ENCODE measurements around the gene KCNH1. TPM values are rescaled to one million over a fixed set of nuclear protein-coding genes. Genes with fewer than 3 reads are reported as not detected.
"Not testable (repeated sequence)": the region's sequence is repeated elsewhere in the genome, so short reads cannot be mapped to it uniquely, and the experiment has no call there.

KCNH1 gene
- total RNA-seq, 2 donors from 2014 or later = 0.21 TPM; not detected in 1

DNA sequence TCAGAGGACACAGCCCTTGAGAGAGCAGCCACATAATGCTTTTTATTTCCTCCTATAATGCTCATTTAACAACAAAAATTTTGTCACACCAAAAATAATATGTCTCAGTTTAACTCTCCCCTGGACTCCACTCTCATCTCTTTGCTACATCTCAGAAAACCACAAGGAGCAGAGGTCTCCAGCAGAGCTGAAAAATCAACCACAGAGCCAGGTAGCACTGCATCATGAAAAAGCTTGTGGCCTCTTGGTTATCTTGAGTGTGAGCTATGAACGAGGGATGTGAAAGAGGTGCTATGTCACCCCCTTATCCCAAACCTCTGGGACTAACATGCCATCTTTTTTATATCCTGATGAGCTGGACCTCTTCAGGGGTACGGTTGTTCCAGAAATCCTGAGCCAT is 44.4 kb downstream of the KCNH1 start:
- Histone ChIP-seq H3K4me1 (ENCODE audit: control insufficient read depth in 1 of 2, low read depth in 2 of 2) (no peaks in the 10 kb centered on the region), H3K36me3 (no peaks in the 10 kb centered on the region), H3K4me3 (no peak overlapping the region), H3K27ac (no peak overlapping the region), H3K27me3 (replicated peaks; ENCODE audit: insufficient read depth) (no peaks in the 10 kb centered on the region), H3K9me3 (no peaks in the 10 kb centered on the region)
- TF ChIP-seq, protein P1, sequence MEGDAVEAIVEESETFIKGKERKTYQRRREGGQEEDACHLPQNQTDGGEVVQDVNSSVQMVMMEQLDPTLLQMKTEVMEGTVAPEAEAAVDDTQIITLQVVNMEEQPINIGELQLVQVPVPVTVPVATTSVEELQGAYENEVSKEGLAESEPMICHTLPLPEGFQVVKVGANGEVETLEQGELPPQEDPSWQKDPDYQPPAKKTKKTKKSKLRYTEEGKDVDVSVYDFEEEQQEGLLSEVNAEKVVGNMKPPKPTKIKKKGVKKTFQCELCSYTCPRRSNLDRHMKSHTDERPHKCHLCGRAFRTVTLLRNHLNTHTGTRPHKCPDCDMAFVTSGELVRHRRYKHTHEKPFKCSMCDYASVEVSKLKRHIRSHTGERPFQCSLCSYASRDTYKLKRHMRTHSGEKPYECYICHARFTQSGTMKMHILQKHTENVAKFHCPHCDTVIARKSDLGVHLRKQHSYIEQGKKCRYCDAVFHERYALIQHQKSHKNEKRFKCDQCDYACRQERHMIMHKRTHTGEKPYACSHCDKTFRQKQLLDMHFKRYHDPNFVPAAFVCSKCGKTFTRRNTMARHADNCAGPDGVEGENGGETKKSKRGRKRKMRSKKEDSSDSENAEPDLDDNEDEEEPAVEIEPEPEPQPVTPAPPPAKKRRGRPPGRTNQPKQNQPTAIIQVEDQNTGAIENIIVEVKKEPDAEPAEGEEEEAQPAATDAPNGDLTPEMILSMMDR (IDR thresholded peaks at IDR 0.05) = no peak
- ATAC-seq (ENCODE audit: insufficient number of reproducible peaks, low FRiP score, low read depth) (no peak), DNase-seq (ENCODE audit: low spot score) (no peak)

DNA sequence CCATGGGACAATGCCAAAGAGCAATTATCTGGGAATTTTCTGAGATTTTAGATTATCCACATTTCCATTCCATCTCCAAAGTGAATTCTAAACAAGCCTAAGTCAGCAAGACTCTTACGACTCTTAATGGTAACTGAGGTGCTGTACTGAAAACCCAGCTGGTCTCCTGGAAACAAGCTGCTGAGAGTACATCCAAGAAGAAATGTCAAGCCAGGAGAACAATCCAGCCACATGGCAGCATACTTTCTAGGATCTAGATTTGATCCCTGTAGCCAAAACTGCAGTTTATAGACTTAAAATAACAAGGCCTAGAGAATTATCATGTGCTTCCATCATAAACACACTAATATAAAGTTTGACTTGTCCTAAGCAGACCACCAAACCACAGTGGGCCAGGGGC is 45.8 kb downstream of the KCNH1 start:
- TF ChIP-seq, protein P1 (IDR thresholded peaks at IDR 0.05) = no peak

DNA sequence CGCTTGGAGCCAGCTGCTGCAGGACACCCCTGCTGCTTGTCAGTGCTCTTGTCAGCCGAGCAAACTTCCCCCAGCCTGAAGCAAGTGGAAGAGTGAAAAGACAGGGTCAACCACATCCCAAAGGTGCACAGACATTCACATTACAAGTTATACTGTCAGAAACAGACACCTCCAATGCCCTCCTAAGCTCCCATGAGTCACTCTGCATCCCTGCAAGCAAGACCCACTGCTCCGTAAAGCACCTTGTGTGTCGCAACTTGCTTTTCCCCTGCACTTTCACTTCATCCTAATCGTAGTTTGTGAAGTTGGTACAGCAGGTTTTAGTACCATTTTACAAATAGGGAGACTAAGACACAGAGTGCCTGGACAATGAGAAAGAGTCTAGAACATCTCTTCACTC is 51.1 kb downstream of the KCNH1 start:
- Histone ChIP-seq H3K9me3 (no peaks in the 10 kb centered on the region), H3K27me3 (replicated peaks; ENCODE audit: insufficient read depth) (no peaks in the 10 kb centered on the region), H3K4me1 (ENCODE audit: control insufficient read depth in 1 of 2, low read depth in 2 of 2) (no peaks in the 10 kb centered on the region), H3K27ac (no peak overlapping the region), H3K4me3 (no peak overlapping the region), H3K36me3 (no peaks in the 10 kb centered on the region)
- DNase-seq (ENCODE audit: low spot score) (no peak), ATAC-seq (ENCODE audit: insufficient number of reproducible peaks, low FRiP score, low read depth) (no peak)
- TF ChIP-seq, protein P1 (IDR thresholded peaks at IDR 0.05) = no peak

More for the DNA sequence above, 45.8 kb downstream of the KCNH1 start:
- no peak overlapping the region for H3K27ac ChIP-seq
- H3K4me1 ChIP-seq (ENCODE audit: control insufficient read depth in 1 of 2, low read depth in 2 of 2) = no peaks in the 10 kb centered on the region
- DNase-seq (ENCODE audit: low spot score) = no peak
- no peak overlapping the region for H3K4me3 ChIP-seq
- H3K36me3 ChIP-seq = no peaks in the 10 kb centered on the region
- no peaks in the 10 kb centered on the region for H3K27me3 ChIP-seq (replicated peaks; ENCODE audit: insufficient read depth)
- no peaks in the 10 kb centered on the region for H3K9me3 ChIP-seq
- ATAC-seq (ENCODE audit: insufficient number of reproducible peaks, low FRiP score, low read depth) = no peak

DNA sequence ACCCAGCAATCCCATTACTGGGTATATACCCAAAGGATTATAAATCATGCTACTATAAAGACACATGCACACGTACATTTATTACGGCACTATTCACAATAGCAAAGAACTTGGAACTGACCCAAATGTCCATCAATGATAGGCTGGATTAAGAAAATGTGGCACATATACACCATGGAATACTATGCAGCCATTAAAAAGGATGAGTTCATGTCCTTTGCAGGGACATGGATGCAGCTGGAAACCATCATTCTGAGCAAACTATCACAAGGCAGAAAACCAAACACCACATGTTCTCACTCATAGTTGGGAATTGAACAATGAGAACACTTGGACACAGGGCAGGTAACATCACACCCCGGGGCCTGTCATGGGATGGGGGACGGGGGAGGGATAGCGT is 52.5 kb downstream of the KCNH1 start:
- H3K4me1 ChIP-seq (ENCODE audit: control insufficient read depth in 1 of 2, low read depth in 2 of 2); ATAC-seq (ENCODE audit: insufficient number of reproducible peaks, low FRiP score, low read depth); H3K9me3 ChIP-seq; H3K4me3 ChIP-seq; H3K36me3 ChIP-seq; DNase-seq (ENCODE audit: low spot score); H3K27me3 ChIP-seq (replicated peaks; ENCODE audit: insufficient read depth); H3K27ac ChIP-seq: not testable (repeated sequence)

DNA sequence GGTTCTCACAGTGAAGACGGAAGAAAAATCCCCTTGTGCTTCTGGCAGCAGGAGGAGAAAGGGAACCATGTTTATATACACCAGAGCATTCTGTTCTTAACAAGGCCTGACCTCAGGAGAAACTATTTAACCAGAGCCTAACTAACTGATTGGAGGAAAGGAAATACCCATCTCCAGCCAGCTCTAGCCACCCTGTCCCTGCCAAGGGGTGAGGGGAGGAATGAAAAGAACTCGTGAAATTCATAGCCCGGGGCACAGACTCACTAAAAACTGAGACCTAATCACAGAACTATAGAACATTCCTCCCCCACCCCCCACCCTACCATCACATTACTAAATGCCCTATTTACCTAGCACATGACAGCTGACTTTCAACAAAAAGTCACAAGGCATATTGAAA is 65.0 kb downstream of the KCNH1 start:
- H3K9me3 ChIP-seq = no peaks in the 10 kb centered on the region
- no peaks in the 10 kb centered on the region for H3K36me3 ChIP-seq
- no peak overlapping the region for H3K4me3 ChIP-seq
- DNase-seq (ENCODE audit: low spot score) = no peak
- no peaks in the 10 kb centered on the region for H3K4me1 ChIP-seq (ENCODE audit: control insufficient read depth in 1 of 2, low read depth in 2 of 2)
- no peak overlapping the region for H3K27ac ChIP-seq
- TF ChIP-seq, protein P1 (IDR thresholded peaks at IDR 0.05) = no peak
- no peaks in the 10 kb centered on the region for H3K27me3 ChIP-seq (replicated peaks; ENCODE audit: insufficient read depth)
- no peak for ATAC-seq (ENCODE audit: insufficient number of reproducible peaks, low FRiP score, low read depth)

DNA sequence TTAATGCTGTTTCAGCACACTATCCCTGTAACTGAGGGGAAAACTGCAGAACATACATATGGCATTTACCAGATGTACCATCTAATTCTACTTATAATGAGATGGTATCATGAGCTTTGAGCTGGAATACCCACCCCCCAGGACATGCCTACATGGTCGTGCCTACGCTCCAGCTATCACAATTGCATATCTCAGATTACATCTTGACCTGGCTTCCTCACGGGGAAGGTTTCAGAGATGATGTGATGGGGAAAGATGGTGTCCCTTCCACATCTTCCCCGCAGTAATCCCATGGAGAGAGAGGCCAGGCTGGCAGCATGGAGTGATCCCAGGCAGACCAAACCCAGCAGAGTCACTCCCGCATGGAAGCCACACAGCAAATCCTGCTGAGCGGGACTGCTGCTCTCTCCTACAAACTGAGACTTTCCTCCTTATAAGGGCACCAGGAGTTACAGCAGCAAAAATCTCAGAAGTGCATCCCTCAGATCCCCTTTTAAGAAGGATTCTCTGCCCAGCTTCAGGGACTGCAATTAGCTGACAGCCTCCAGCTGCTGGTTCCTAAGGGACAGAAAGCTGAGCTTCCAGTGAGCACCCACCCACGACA is 67.1 kb downstream of the KCNH1 start:
- H3K4me1 ChIP-seq (ENCODE audit: control insufficient read depth in 1 of 2, low read depth in 2 of 2) = no peaks in the 10 kb centered on the region
- no peak for ATAC-seq (ENCODE audit: insufficient number of reproducible peaks, low FRiP score, low read depth)
- TF ChIP-seq, protein P1 (IDR thresholded peaks at IDR 0.05) = no peak
- no peaks in the 10 kb centered on the region for H3K9me3 ChIP-seq
- no peaks in the 10 kb centered on the region for H3K27me3 ChIP-seq (replicated peaks; ENCODE audit: insufficient read depth)
- no peak for DNase-seq (ENCODE audit: low spot score)
- no peaks in the 10 kb centered on the region for H3K36me3 ChIP-seq
- no peak overlapping the region for H3K4me3 ChIP-seq
- H3K27ac ChIP-seq = no peak overlapping the region

DNA sequence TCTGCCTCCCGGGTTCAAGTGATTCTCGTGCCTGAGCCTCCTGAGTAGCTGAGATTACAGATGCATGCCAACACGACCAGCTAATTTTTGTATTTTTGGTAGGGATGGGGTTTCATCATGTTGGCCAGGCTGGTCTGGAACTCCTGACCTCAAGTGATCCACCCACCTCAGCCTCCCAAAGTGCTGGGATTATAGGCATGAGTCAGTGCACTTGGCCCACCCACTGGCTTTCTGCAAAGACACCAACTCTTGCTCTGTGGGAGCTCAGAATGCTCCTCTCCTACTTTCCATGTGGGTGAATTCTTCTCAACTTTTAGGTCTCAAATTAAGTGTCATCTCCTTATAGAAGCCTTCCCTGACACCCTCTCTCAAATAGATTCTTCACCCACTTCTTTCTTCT is 92.1 kb downstream of the KCNH1 start:
- ATAC-seq (ENCODE audit: insufficient number of reproducible peaks, low FRiP score, low read depth); H3K36me3 ChIP-seq; H3K4me1 ChIP-seq (ENCODE audit: control insufficient read depth in 1 of 2, low read depth in 2 of 2); H3K4me3 ChIP-seq; H3K27me3 ChIP-seq (replicated peaks; ENCODE audit: insufficient read depth); H3K9me3 ChIP-seq; DNase-seq (ENCODE audit: low spot score); H3K27ac ChIP-seq: not testable (repeated sequence)

Measured in thoracic aorta (tissue), 2 donors.